HG02970 (cell line): ENCODE measurements around the gene HDAC4.
"Not testable (repeated sequence)": the region's sequence is repeated elsewhere in the genome, so short reads cannot be mapped to it uniquely, and the experiment has no call there.

Experiments used
- ATAC-seq: cut with Tn5 transposase; IDR thresholded peaks from one replicate; pipeline ENCODE4 v1.9.1; 2021; ENCODE audit warnings: mild to moderate bottlenecking, moderate library complexity, moderate number of reproducible peaks; ENCODE audit not compliant: unreplicated experiment, low FRiP score

Gene HDAC4

GRCh38 chr2:239400596-239401066 is at the start of gene HDAC4:
TSS of gene HDAC4 (minus strand) at chr2:239401020. CDS start at chr2:239352699, 48,321 bp downstream.
- ATAC-seq, result no peak

GRCh38 chr2:239449468-239449867 is 48.6 kb upstream of the HDAC4 start:
- not testable (repeated sequence) for ATAC-seq

DNA sequence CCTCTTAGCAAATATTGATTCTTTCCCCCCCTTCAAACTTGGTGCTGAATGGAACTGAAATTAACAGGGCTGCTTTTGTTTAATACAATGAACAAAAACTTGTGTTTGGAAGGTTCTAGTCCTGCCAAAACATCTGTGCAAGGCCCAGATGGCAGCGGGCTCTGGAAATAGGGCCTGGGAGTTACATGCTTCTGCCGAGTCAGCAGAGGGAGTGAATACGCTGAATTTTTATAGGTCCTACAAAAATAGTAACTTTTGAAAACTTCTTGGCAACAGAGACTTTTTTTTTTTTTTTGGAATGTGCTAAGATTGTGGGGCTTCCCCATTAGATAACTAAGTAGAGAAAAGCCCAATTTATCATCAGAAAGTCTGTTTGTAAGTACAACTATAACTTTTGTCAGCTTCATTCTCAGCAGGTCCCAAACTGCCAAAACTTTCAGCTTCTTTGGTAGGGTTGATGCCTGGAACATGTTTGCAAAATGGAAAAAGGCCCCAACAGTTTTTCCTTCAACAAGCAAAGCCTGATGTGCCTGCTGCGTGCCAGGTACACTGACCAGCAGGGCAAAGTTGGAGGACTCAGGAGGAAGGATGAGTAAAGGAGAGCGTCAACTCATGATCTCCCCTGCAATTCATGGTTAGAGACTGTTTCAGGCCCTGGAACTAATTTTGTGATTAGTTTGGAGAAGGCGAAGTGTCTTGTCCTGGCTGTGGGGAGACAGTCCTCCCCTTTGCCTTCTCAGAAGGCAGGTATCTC is 45.1 kb upstream of the HDAC4 start:
- no peak for ATAC-seq

DNA sequence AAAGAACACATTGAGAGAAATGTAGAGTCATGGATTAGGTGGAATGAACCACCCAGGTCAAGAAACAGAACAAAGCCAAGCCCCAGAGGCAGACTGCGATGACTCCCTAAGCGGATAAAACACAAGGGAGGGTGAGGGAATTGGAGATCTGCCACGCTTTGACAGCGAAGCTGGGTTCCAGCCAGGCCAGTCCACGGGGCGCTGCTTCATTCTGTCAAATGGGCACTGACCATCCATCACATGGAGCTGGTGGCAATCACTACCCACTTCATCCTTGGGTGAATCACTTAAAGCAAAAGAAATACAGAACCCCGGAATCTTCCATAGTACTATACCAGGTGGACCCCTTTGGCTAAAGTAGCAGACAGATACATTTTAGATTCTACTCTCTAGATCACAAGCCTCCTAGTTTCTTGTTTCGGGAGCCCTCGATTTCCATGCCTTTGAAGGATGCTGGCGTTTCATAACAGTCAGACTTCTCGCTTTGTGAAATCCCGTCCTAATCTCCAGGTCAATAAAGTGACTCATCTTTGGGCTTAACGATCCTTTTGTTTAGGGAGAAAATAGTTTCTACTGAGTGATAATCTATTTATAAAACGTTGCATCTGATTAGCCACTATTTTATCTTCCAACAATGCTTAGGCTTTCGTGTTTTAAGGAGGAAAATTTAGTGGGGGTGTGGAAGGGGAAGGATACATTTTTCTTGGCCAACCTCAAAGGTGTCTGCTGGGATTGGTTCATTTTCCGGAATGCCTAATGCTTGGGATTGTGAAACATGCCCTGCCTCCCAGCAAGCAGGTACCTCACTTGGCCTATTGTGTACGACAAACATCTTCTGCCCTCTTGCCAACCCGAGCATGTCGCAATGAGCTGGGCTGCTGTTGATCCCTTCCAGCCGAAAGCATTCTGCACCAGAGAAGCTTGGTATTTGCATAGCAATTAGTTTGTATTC is 44.1 kb upstream of the HDAC4 start:
- ATAC-seq, result no peak

DNA sequence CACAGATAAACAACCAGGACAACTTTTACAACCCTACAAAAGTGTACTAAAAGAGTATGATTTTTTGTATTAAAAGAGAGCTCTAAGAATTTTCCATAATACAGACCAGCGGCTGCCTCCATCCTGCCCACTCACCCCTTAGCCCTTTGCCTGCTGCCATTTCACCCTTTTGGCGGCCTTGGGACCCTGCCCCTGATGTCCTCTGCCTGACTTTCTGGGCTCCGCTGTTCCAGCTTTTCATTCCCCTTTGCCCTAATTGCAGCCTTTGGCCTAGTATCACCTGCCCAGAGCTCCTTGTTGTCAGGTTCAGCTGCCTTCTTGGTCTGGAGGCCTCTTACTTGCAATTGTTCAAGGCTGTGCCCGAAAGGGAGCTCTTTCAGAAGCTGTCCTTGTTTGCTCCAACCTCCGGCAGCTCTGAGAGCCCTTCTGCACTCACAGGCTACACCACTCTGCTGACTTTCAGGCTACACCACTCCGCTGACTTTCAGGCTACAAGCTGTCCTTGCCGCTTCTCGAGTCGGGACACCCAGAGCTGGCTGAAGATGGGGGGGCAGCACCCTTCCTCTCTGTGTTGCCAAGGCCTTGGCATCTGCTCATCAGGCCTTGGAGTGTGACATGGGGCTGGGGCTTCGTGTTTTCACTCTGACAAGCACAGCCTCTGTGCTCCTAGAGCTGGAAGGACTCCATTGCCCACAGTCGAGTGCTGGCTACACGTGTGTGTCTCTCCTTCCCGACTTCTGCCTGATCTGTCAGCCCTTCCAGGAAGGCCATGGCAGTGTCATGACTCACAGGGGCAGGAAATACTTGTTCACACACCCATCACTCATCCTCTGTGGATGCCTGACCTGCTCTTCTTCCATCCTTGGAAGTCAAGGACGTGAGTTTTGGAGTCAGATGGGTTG is 43.1 kb upstream of the HDAC4 start:
- ATAC-seq, result no peak

GRCh38 chr2:239443102-239443620 is 42.3 kb upstream of the HDAC4 start:
- ATAC-seq, result no peak

DNA sequence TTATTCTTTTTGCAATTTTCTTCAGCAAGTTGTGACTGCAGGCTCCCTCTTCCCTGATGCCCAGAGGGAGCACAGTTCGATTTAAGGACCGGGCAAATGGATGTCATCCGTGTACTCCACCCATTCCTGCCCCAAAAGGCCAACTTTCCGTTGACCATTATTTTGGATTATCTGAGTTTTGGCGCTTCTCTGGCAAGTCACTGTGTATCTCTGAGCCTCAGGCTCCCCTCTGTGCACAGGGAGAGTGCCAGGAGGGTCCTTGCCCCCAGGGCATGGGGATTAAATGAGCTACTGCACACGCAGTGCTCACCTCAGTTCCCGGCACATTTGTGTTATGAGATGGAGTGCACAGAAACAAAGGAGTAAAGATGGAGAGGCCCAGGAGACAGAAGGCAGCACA is 41.4 kb upstream of the HDAC4 start:
- ATAC-seq, result no peak

DNA sequence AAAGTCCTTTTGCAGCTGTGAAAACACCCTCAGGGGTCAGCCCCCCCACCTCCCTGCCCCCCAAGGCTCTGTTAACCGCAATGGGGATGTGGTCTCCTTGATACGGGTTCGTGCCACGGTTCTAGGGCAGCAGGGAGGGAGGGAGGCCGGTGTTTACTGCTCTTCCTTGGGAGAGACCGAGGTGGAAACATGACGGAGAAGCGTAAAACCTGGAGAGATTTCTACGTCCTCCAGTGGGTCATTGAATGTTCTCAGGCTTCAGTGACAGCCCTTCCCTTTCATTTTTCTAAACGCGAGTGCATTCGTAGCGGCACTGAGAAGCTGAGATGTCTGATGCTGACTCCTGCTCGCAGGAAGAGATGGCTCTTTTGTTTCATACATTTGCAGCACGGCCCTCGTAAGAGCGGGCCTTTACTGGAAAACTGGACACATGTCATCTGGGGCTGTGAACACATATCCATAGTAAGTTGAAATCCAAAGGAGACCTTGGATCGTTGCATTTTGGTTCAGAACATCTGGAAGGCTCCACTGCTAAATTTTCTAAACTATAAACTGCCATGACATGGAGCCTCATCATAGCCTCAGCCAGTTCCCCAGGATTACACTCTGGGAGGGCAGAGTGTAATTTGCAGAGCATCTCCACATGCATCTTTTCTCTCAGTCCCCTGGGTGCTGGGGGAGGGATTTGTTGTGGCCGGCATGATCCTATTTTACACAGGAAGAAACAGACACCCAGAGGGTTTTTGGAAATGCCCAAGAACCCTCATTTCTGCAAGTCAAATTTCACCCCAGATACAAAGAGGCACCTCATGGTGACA is 40.6 kb upstream of the HDAC4 start:
- ATAC-seq, result no peak

GRCh38 chr2:239440511-239440959 is 39.7 kb upstream of the HDAC4 start:
- ATAC-seq, result no peak

GRCh38 chr2:239439754-239440315 is 39.0 kb upstream of the HDAC4 start:
- no peak for ATAC-seq

GRCh38 chr2:239438995-239439753 is 38.4 kb upstream of the HDAC4 start:
- ATAC-seq, result no peak

DNA sequence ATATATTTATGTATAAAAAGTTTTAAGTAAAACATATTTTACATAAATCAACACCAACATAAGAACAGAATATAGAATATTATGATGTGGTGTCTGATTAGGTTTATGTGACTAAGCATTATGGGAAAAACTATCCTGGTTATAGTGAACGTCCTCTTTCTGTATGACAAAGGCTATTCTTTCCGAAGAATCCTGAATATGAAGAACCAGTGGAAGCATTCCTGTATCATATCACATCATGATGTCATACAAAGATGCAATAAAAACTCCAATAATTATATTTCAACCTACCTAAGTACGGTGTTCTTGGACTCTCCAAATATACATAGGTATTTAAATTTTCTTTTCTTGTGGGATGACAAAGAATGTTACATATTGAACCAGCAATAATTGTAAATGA is 37.5 kb upstream of the HDAC4 start:
- ATAC-seq, result no peak

DNA sequence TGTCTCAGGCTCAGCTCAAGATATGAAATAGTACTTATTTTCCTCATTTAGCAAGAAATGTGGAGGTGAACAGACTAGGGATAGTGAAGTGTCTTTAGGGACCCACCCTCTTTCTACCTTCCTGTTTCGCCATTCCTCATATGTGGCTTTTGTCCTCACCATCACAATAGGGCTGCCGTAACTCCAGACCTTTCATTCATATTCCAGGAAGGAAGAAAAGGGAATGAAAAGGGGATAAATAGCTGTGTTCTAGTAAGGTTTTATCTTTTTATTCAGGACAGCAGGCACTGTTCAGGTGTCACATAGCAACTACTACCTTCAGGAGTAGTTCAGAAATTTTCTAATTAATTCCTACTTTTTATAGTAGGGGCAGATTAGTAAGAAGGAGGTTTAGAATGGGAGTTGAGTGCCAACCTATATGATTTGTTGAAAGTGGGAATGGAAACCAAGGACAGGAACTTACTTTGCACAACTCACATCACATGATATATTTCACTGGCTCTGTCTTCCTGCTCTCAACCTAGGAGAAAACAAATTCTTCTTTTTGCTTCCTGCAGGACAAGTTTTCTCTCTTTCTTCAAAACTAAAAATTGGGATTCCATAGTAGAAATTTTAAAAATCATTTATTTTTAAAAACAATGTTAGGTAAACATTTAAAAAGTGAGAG is 36.0 kb upstream of the HDAC4 start:
- ATAC-seq, result no peak

GRCh38 chr2:239436076-239436475 is 35.3 kb upstream of the HDAC4 start:
- no peak for ATAC-seq

DNA sequence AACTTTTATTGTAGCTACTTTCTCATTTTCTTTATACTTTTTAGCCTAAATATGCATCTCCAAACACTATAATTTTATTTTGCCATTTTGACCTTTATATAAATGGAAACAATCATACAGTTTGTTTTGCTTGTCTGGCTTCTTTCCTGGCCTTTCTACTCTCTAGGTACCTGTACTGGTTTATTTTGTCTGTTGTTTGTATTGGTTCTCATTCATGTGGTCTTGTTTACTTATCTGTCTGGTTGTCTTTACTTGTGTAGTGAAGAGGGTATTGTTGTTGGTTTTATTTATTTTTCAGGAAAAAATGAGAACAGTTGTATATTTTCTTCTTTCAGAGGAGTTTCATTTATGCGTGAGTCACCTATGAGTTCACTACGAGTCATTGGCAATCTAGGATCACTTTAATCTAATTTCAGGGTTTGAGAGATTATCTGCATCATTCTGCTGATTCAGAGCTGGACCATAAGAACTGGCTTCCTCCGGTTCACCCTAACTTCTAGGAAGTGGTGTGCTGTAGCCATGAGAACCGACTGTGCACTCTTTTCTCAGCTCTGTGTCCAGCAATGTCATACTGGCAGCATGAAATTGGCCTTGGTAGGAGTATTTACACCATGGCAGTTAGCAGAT is 33.1 kb upstream of the HDAC4 start:
- no peak for ATAC-seq

- no peak for ATAC-seq
Observed at GRCh38 chr2:239432174-239432573, 31.4 kb upstream of the HDAC4 start.

GRCh38 chr2:239431536-239431935 is 30.7 kb upstream of the HDAC4 start:
- no peak for ATAC-seq
